ENCODE measurements around the gene MRPS10.
A peak's percentile ranks its signal among the peaks of the same experiment; 100 is the strongest.

Gene MRPS10

DNA sequence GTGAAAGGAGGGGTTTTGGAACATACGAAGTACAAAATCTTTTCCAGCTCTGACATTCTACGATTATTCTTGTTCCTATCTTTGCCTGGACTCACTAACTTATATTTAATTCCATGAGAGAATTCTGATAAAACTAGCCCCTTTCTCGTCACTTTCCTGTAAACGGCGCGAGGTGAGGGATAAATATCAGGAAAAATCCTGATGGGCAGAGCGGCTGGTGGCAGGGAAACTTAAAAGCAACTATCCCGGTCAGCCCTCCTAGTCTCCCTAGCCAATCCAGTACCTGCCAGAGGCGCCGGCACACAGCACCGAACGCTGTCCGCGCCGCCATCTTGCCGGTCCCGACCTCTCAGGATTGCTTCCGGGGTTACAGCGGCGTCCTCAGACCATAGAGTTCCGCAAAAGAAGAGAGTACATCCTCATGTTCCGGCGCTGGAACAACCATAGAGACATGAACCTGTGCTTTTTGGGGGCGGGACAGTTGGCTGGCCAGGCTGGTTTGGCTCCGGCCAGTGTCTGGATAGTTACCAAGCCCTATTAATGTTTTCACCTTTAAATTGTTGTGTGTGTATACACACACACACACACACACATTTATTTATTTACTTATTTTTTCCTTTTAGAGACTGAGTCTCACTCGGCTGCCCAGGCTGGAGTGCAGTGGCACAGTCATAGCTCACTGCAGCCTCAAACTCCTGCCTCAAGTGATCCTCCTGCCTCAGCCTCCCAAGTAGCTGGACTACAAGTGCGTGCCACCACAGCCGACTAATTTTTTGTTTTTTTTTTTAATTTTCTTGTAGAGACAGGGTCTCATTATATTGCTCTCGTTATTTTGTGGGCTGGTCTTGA, at the start of gene MRPS10:
TSS of gene MRPS10 (minus strand) at position 343 of the 849 bp plus-strand sequence. CDS start at position 331, 12 bp downstream.
- peak; percentile 91 to 94 for DNase-seq

DNA sequence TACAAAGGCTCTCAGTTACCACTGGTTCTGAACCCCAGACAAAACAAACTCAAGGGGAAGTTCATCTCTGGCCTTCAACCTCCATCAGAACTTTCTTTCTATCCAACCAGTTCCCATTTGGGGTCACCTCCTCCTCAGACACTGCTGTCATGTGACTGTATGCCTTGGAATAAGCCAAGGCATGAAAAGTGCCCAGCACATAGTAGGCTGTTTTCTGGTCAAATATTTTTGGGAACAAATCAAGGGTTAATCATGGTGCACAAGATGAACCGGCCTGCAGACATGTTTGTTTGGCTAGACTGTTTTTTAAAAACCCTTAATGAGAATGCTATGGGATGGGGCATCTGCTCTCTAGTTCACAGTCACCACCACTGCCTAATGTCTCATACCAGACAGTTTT, 48.9 kb upstream of the MRPS10 start:
- no peak for DNase-seq

DNA sequence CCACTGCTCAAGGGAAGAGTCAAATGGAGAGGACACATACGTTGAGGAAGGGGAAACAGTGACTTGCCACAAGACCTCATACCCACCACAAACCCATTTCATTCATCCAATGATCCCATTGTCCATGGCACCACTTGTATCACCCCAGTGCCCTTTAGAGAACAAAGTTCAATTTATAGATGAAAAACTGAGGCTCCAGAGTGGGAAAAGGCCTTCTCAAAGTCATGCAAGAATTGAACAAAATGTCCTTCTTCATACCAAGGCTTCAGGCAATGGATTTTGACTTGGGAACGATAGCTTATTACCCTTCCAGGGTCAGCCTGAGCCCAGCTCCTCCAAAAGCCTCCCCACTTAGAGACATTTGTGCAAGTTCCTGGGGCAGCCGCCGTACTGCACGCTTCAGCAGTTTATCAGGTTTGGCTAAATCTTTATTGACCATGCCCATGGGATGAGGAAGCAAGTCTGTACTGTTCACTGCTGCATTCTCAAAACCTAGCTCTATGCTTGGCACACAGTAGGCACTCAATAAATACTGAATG, 47.3 kb upstream of the MRPS10 start:
- no peak for DNase-seq

DNA sequence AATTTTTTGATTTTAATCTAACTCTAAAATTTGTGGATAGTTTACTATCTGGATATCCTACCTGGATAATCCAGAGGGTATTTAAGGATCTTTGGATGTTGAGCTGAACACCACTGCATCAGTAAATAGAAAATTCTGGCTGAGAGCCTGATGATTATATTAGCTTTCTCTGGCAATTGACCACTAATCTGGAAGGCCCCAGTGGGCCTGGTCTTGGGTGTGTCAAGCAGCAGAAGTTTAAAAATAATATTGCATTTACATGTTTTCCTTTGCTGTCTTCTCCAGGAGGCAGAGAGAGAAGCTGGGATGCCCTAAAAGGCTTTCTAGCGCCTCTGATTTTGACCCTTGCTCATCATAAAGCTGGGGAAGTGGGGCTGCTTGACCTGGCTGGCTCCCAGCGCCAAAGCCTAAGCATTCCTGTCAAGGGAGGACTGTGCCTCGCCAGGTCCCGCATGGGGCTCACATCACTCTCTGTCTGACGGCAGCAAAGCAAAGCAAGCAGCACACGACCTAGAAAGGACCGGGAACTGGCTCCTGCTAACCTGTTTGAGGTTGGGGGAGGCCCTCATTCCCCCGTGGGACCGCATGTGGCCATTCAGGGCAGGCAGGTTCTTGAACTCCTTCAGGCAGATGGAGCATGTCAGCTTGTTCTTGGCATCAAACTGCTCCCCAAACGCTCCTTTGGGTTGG, 46.6 kb upstream of the MRPS10 start:
- no peak for DNase-seq

DNA sequence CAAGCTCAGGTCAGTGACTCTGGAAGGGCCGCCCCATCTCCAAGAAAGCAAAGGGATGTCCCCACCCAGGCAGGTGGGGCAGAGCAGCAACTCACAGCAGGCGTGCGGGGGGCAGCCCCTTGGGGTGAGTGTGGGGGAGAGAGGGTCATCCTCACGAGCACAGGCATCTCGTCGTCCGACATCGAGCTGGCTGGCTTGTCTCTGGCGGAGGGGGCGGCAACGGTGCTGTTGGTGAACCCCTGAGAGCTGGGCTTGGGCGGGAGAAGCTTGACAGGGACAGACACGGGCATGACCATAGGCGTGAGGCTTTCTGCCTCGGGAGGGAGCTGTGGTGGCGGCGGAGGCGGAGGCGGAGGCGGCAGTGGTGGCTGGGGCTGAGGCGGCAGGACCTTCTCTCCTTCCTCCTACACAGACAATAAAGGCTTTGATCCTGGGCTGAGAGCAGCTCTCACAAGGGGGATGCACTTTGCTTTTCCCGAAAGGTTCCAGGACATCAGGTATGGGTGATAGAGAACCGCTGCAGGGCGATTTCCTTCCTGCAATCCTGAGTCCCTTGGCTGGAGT, 45.6 kb upstream of the MRPS10 start:
- no peak for DNase-seq

DNA sequence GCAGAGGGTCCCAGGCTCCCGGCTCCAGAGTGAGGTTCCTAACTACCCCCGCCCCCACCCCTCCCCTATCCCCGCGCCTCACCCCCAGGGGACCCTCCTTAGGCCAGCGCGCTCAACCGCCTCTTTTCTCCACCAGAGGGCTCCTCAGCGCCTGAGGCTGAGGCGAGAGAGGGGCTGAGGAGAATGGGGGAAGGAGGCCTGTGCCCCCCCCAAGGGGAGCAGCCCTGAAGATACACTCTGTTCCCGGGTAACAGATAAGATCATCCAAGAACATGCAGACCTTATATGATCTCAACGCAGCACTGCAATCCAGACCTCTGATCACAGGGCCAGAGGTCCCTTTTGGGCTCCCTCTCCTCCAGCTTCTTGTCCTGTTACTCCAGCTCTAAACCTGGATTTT, 43.3 kb upstream of the MRPS10 start:
- DNase-seq: peak; percentile 15 to 40

DNA sequence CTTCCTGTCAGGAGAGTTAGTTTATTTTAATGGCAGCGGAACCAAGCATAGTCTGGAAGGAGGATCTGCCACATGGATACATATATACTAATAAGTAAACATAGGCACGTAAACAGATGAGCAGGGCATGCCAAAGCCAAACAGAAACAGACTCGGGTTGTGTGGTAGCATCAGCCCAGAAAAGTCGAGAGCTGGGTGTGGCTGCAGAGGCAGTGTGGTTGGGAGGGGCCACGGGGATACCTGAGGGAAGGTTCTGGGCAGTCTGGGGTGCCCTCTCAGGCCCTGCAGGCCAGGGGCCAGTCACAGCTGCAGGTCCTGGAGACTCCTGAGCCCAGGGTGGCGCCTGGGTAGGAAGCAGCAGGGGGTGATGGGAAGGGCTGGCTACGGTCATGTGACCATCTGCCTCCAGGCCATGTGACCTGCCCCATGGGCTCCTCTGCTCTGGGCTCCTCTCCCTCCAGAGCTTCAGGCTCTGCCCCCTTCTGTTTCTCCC, 42.8 kb upstream of the MRPS10 start:
- no peak for DNase-seq

DNA sequence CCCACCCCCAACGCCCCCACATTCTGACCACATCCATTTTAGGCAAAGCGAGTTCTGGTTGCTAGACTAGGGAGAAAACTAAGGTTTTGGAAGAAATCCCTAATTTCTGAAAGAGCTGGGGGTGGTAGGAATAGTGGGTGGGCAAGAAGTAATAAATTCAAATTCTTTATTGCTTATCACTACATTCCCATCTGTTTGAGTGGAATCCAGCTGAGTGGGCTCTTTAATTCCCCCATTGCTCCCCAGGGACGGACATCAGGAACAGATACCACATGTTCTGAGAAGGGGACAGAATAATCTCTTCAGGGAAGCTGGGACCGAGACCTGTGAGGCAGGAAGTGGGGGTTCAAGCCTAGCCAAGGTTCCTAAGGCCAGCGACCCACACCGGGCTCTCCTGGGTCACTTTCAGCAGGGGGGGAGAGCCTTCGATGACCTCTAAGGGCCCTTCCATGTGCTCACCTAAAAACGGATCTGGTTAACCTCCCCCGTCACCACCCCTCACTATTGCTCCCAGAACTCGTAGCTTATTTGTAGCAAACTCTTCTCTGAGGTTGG, 42.3 kb upstream of the MRPS10 start:
- DNase-seq: no peak

DNA sequence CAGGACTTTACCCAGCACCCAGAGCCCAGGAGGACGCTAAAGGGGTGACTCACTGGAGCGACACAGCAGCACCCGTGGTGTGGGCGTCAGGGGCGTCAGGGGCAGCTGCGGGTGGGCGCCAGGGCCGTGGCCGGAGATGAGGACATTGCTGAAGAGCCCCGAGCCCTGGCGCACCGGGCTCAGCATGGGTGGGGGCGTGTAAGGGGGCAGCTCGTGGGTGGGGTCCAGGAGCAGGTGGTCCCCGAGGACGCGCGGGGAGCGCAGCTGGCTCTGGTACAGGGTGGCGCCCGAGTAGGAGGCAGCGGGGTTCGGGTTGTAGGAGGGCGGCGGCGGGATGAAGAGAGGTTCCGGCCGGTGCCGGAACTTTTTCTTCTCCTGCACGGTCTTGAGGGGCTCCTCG, 41.6 kb upstream of the MRPS10 start:
- DNase-seq: no peak

DNA sequence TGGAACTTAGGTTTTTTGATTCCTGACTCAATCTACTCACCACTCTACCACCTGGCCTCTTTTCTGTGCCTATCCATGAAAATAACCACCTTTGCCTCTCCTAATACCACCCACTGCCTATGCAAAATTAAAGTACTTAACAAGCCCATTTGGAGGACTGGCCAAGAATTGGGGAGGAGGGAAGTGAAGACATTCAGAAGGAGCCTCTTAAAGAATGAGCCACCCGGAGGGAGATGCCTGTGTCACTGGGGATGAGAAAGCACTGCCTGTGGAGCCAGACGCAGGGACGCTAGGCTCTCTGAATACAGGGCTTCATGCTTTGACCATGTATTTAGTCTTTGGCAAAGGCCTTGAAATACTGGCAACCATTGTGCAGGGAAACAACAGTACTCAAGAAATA, 40.0 kb upstream of the MRPS10 start:
- DNase-seq: no peak

DNA sequence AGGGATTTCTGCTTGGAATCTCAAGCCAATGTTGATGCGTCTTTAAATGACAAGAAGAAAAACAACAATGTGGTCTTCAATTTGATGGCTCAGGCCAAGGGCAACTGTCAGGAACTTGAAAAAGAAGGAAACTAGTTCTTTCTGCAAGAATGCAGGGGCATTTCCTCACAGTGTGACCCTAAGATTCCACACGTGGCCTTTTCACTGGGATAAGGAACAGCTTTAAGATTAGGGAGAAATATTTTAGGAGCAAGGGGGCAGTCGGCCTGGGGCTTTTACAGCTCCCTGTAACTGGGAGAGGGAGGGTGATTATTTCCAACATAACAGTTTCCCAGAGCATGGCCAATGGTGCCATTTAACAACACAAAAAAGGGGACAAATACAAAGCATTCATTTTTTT, 39.4 kb upstream of the MRPS10 start:
- no peak for DNase-seq

DNA sequence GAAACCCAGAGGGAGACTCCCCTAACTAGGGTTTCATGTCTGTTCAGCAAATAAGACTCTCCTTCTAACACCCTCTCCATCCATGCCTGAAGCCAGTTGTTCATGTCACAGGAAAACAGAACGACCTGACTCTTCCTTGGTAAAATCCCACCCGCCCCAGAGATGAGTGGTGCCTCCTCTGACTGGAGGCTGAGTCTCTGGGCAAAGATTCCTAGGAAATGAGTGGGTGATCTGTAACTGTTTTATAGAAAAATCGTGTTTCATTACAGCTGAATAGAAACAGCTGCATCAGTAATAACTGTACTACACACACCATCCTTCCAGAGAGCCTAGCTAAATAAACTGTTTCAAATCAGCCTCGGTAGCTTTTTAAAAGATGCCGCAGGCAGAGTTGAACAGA, 37.4 kb upstream of the MRPS10 start:
- DNase-seq: no peak

DNA sequence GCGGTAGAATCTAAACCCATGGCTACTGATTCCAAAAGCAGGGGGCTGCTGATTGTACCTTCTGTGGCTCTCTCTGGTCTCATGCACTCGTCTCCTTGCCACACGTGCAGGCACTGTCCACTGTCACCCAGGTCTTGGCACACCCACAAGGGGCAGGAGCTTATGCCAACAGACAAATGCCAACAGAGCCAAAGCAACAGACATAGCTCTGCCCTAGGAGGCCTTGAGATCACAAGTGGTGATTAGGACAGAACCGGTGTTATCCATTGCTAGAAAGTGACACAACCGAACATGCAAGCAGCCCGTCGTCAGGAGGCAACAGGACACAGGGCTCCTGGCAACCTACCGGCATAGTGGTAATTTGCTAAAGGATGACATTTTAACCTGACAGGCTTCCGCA, 36.8 kb upstream of the MRPS10 start:
- no peak for DNase-seq

DNA sequence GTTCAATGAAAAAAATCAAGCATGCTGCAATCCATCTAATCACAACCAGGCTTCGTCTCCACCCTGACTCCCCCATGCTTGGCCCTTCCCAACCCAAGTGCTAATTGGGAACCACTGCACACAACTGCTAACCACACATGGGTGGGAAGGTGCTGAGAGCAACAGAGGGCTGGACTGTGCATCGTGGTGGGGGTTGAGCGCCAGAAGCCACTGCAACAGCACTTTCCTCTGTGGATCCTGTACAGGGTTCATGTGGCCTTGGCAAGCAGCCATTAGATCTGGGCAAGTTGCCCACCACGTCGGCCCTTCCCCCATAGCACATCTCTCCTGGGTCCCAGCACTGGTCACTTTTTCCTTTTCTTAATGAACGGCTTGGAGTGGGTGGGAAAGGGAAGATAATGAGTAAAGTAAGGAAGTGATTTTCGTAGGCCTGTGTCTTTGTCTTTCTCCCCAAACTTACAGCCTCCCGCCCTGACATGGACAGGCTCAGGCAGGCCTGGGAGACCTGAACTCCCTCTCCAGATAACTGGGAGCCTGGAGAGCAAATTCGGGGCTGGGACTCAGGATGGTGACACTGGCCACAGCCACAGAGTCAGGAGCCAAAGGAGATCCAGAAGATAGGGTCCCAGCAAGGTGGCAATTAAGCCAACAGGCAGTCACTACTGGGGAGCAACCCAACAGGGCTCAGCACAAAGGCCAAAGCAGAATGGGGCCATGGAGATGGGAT, 34.4 kb upstream of the MRPS10 start:
- DNase-seq: no peak

DNA sequence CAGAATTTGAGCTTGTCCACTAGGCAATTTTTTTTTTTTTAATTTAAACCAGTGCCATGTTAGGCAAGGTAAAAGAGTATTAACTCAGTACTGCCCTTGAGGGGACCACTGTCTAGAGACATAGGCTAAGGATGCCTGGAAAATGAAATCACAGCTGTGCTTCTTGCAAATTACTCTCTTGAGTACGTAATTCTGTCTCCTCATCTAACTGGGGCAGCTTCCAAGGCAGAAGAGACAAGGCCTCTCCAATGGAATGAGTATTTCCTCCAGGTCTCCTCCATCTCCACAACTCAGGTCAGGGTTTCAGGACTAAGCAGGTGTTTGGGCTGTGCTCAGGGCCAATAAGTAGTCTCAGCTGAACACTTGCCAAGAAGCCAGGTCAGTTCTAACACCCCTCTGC, 33.8 kb upstream of the MRPS10 start:
- DNase-seq: no peak

DNA sequence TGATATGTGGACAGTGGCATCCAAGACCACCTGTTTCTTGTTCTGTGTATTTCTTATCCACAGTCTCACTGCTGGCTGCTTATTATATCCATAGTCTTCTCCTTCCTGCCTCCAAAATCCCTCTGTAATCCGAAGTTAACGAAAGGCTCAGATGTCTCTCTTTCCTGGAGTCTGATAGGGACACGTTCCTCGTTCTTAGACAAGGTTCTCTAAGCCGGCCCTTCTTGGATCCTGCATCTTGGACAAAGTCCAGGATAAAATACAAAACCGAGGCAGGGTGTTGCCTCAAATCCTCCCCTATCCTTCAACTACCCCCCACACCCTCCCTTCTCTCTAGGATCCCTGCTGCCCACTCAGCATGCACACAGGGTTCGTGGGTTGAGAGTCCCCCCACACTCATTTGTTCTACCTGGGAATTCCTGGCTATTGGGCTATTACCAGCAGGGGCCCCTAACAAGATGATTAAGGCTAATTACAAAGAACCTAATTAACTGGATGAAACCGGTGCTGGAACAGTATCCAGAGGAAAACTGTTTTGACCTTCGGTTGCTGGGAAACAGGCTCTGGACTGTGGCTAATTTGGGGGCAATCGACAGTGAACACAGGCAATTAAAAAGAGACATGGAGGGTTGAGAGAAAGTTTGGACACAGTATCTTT, 32.7 kb upstream of the MRPS10 start:
- no peak for DNase-seq

DNA sequence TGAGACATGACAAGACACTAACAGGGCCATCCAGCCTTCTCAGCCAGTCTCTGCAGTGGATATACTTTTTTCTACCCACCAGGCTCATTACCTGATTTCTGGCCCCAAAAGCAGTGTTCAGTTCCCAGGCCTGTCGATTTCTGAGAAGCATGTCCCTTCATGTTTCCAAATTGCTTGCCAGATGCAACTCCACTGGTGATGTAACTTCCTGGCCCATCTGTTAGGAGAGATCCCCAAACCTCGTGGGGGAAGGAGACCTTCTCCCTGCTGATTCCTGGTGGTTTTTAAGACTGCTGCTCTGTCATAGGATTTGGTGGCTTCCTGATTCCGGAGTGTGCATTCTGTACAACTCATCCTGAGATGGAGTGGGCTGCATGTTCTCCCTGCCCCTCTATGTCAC, 31.6 kb upstream of the MRPS10 start:
- no peak for DNase-seq

DNA sequence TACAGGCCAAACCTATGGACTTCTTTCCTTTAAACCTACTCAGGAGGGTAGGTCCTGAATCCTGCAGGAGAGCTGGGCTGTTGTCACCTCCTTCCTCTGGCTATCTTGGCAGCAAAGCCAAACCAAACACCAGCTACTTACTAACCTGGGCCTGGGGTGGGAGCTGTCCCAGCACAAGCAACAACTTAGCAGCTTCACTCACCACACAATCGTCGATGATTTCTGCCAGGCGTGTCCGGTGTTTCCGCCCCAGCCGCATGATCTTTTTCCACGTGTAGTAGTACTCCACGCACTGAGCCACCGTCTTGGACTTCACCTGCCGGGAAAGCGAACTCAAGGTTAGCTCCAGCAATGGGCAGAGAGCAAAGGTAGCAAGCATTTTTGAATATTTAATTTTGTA, 25.4 kb upstream of the MRPS10 start:
- DNase-seq: no peak

DNA sequence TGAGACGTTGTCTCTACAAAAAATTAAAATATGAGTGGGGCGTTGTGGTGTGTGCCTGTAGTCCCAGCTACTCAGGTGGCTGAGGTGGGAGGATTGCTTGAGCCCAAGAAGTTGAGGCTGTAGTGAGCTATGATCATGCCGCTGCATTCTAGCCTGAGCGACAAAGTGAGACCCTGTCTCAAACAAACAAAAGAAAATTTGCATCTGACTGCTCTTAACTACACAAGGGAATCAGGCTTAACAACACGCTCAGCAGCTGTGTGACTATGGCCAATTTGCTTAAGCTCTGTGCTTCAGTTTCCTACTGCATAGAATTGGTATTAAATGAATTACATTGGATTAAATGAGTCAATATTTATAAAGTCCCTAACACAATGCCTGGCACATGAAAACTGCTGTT, 24.3 kb upstream of the MRPS10 start:
- DNase-seq: no peak

DNA sequence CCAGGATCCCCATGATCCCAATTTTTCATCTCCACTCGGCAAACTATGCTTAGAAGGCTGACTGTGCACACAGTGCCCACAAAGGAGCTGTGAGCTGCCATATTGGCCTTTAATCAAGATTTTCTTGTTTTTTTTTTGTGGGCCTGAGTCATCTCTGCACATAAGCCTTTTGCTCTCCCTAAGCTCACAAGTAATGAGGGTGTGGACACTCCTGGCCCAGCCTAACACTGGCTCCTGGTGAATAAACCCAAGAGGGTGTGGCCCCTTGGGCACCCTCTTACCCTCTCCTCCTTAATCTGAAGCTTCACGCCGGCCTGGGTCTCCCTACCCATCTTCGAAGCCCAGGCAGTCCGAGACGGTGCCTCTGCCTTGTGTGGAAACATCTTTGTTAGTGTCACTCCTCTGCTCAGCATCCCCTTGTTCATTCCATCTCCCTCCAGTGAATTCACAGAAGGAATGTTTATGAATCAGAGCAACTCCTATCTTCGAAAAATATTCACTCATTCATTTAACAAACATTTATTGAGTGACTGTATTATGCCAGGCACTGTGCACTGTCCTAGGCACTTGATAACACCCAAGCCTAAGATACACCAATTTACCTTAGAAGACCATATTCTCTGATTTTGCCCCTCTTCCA, 22.2 kb upstream of the MRPS10 start:
- DNase-seq: no peak

DNA sequence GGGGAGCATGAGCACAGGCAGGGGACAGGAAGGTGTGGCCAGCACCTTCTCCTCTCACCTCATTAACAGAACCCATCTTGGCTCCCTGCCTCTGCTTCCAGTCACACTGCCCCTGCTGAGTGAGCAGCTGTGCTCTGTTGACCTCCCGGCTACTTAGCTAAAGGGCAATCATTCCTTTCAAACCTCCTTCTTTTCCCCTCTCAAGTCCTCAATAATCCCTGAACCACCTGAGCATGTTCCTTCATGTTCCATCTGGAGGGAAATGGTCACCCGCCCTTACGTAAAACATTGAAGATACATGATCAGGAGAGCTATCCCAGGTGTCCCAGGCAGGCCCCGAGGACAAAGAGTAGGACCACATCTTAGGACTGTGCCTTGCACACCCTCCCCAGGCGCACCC, 21.7 kb upstream of the MRPS10 start:
- no peak for DNase-seq

DNA sequence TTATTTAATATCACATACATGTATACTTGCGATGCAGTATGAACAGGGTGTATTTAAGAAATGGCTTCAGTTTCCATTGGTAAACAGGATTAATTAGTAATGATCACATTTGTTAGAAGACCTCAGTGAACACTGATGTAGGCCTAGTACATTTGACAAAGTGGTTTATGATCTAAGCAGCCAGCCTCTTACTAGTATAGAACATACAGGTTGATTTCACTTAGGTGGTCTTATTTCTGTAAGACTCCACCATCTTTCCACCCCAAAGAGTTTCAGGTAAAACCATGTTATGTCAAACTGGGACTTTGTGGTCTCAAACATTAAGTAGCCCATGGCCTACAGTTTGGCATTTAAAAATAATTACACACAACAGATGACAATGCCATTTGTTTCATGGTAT, 20.2 kb upstream of the MRPS10 start:
- no peak for DNase-seq
